ENCODE measurements around the gene MAPK8. TPM values are rescaled to one million over a fixed set of nuclear protein-coding genes. Genes with fewer than 3 reads are reported as not detected.
"Not testable (repeated sequence)": the region's sequence is repeated elsewhere in the genome, so short reads cannot be mapped to it uniquely, and the experiment has no call there.

The MAPK8 gene
- total RNA-seq, 2 donors from 2014 or later, result 29.1 to 36.7 TPM

DNA sequence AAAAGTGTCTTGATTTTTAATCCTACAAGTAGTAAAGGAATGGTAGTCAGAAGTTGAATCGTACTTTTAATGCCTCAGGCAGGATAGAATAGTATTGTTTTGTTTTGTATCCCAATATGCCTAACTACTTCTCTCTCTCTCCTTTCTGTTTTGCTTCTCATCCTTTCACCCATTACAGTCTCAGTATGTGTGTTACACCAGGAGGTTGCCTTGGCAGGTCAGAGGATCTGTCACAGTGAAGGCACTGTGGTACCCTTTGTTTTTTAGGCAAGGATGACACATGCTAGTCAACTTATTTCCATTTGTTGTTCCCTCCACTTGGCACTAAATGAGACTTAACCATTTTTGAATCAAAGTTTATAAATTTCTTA lies 94.4 kb downstream of the MAPK8 start:
- no peak for DNase-seq (ENCODE audit: low spot score)
- intact Hi-C loops (cut with DNase I), result no loop called here

DNA sequence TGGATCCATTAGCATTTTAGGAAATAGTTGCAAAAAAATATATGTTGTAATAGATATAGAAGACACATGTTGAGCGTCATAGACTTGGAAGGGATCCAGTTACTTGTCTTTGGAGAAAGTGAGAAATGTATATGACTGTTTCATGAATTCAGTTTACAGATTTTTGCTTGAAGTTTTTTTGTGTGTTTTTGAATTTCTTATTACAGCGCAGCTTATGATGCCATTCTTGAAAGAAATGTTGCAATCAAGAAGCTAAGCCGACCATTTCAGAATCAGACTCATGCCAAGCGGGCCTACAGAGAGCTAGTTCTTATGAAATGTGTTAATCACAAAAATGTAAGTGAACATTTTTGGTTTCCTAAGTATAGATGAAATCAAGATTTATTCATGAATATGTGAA lies 98.2 kb downstream of the MAPK8 start:
- DNase-seq (ENCODE audit: low spot score), result no peak
- intact Hi-C loops (cut with DNase I), result no loop called here

DNA sequence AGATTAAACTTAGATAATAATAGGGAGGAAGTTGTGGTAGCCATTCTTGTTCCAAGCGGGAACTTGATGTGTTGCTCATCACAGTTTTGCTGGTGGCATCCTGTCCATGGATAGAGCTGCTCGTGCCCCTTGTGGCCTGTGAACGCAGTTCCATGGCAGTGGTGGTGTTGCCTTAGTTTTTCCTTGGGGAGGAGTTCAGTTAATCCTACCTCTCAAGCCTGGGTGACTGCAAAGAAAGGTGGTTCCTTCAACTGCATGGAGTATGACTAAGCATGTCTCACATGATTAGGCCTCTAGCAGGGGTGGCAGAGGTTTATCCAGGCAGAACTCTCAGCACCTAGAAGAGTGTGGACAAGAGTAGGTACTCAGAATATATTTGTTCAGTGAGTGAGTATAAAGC lies 99.7 kb downstream of the MAPK8 start:
- intact Hi-C loops (cut with DNase I), result no loop called here
- no peak for DNase-seq (ENCODE audit: low spot score)

DNA sequence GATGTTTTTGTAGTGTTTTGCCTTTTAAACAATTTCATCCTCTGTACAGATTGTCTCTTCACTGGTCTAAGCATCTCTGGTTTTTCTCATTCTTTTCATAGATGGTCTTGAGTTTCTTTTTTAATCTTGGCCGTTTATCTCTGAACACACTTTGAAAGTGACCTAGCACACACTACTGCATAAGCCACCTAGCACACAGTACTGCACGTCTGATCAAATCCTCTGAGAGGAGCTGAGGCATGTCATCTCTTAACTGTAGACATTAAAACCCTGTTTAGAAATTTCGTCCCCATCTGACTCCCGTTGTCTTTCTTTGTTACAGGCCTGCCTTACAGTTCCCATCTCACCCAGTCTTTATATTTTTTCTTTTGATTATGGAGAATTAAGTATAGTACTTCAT lies 100.2 kb downstream of the MAPK8 start:
- intact Hi-C loops (cut with DNase I), result no loop called here
- DNase-seq (ENCODE audit: low spot score), result no peak

DNA sequence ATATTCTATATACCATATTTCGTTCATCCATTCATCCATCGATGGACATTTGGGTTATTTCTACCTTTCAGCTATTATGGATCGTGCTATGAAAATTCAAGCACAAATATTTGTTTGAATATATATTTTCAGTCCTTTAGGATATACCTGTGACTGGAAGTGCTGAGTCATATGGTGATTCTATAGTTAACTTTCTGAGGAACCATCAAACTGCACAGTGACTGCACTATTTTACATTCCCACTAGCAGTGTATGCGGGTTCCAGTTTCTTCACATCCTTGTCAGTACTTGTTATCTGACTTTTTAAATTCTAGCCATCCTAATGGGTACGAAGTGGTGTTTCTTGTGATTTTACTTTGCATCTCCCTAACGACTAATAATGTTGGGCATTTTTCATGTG lies 104.0 kb downstream of the MAPK8 start:
- intact Hi-C loops (cut with DNase I), result no loop called here
- DNase-seq (ENCODE audit: low spot score), result no peak

DNA sequence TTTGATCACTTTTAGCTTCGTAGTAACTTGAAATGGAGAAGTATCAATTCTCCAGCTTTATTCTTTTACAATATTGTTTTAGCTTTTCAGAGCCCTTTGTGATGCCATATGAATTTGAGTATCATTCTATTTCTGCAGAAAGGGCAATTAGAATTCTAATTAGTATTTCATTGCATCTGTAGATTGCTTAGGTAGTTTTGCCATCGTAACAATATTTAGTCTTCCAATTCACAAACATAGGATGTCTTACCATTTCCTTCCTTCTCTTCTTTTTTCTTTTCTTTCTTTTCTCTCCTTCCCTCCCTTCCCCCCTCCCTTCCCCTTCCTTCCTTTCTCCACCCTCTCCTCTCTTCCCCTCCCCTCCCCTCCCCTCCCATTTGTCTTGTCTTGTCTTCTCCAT lies 105.0 kb downstream of the MAPK8 start:
- DNase-seq (ENCODE audit: low spot score), result no peak
- intact Hi-C loops (cut with DNase I), result no loop called here

DNA sequence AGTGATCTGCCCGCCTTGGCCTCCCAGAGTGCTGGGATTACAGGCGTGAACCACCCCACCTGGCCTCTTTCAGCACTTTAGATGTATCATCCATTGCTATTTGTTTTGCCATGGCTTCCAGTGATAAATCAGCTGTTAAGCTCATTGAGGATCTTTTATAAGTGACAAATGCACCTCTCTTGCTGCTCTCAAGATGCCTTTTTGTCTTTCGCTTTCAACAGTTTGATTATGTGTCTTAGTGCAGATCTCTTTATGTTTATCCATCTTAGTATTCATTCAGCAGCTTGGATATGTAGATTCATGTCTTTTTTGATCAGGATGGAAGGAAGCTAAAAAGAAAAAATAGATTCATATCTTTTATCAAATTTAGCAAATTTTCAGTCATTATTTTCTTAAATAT lies 105.6 kb downstream of the MAPK8 start:
- DNase-seq (ENCODE audit: low spot score), result no peak
- intact Hi-C loops (cut with DNase I), result no loop called here

DNA sequence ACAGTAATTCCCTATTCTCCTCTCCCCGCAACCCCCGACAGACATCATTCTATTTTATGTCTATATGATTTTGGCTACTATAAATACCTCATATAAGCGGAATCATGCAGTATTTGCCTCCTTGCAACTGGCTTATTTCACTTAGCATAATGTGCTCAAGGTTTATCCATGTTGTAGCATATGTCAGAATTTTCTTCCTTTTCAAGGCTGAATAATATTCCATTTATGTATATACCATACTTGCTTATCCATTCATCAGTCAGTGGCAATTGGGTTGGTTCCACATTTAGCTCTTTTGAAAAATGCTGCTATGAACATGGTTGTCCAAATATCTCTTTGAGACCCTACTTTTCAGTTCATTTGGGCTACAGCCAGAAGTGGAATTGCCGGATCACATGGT lies 106.5 kb downstream of the MAPK8 start:
- DNase-seq (ENCODE audit: low spot score), result no peak
- intact Hi-C loops (cut with DNase I), result no loop called here

DNA sequence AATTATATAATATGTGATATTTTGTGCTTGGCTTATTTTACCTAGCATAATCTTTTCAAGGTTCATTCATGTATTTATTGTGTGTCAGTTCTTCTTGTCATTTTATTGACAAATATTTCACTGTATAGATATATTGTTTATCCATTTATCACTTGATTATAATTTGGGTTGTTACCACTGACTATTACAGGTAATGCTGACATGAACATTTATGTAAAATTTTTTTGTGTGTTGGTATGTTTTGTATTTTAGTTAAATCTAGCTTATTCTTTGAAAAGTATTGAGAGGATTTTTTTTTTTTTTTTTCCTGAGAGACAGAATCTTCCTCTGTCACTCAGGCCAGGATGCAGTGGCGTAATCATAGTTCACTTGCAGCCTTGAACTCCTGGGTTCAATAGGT lies 107.7 kb downstream of the MAPK8 start:
- no peak for DNase-seq (ENCODE audit: low spot score)
- intact Hi-C loops (cut with DNase I), result no loop called here

DNA sequence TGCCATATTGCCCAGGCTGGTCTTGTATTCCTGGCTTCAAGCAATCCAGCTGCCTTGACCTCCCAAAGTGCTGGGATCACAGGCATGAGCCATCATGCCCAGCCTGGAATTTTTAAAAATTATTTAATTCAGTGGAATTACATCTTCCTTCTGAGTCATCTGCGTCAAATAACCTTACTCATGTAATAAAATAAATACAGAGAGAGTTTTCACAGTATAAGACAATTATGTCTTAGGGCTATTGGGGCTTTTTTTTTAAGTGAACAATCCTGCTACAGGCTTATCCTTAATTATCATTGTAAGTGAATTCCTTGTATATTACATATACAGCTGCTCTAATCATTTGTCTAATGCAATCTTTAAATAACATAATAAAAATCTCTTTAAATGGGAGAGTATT lies 108.3 kb downstream of the MAPK8 start:
- intact Hi-C loops (cut with DNase I), result no loop called here
- DNase-seq (ENCODE audit: low spot score), result no peak

DNA sequence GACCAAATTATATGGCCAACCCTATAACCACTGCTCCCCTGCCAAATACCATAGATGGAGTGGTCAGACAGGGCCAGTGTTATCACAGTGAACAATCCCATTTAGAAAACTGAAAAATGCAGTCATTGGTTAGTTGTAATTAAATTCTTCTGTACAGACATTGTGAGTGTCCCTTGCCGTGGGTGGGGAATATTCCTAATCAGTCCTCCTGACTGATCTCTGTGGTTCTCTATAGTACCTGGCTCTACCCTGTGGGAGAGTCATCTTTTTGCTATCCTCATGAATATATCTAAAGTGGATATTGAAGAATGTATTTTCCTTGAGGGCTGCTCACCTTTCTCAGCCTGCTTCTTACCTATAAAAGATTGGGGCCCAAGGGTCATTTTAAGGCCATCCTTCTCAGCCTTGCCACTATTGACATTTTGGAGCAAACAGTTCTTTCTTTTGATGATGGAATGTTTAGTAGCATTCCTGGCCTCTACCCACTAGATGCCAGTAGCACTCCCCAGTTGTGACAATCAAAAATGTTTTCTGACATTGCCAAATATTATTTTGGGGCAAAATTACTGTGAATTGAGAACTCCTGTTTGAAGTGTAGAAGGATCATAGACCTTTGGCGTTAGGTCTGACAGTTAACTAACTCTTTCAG lies 110.2 kb downstream of the MAPK8 start:
- no peak for DNase-seq (ENCODE audit: low spot score)
- intact Hi-C loops (cut with DNase I), result no loop called here

DNA sequence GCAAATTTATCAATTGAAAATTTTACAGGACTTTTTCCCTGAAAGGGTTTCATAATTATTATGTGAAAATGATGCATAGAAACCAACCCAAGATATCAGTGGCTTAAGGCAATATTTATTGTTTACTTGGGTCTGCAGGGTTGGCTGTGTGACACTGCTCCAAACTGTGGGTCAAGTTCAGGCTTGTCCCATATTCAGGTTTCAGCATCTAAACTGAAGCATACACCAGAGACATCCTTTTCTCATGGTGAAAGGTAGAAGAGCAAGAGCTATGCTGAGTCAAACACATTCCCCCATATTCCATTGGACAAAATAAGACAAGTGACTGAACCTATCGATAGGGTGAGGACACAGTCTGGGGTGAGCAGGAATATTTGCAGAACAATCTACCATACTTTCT lies 110.9 kb downstream of the MAPK8 start:
- intact Hi-C loops (cut with DNase I), result no loop called here
- DNase-seq (ENCODE audit: low spot score), result no peak

DNA sequence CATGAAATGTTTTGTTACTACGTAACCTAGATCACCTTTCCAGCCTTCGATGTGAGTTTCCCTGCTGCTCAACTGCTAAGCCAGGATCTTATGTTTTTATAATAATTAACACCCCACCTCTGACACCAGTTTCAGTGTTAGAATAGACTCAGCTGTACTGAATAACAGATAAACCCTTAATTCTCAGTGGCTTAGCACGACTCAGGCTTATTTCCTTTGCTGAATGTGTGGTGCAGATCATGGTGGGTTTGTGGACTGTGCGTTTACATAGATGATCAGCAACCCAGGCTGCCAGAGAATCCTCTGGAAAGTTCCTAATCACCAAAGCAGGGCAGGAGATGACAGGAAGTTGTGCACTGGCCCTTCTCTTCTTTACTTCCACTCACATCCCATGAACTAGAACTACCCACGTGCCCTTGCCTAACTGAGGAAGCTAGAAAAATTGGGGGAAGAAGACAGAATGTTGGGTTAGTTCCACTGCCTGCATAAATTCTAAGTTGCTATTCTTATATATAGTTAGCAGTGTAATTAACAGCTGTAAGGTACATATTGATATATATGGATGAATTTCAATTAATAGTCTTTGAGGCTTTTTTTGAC lies 111.8 kb downstream of the MAPK8 start:
- intact Hi-C loops (cut with DNase I), result no loop called here
- DNase-seq (ENCODE audit: low spot score), result no peak

DNA sequence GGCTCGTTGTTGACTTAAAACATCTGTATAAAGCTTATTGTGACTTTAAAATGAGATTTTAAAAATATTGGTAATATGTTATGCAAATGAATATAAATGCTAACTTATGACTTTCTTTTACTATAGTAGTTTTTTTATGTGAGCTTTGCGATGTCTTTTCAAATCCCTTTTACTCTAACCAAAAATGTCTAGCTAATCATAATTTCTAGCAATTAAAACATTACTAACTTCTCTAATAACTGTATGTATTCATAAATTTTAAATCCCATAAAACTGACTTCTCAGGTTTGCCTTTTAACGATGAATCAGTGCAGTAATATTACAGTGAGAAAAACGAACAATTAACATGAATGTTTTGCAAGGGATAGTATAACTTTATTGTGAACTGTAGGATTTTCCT lies 113.2 kb downstream of the MAPK8 start:
- intact Hi-C loops (cut with DNase I), result no loop called here
- DNase-seq (ENCODE audit: low spot score), result no peak

DNA sequence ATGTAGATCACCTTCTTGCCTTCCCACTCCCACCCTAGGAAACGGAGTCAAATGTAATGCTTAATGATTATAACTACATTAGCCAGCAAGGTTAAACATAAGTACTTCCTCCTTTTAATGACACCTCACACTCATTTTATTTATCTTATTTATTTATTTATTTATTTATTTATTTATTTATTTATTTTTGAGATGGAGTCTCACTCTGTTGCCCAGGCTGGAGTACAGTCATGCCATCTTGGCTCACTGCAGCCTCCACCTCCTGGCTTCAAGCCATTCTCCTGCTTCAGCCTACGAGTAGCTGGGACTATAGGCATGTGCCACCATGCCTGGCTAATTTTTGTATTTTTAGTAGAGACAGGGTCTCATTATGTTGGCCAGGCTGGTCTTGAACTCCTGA lies 115.4 kb downstream of the MAPK8 start:
- DNase-seq (ENCODE audit: low spot score); intact Hi-C loops (cut with DNase I): not testable (repeated sequence)

DNA sequence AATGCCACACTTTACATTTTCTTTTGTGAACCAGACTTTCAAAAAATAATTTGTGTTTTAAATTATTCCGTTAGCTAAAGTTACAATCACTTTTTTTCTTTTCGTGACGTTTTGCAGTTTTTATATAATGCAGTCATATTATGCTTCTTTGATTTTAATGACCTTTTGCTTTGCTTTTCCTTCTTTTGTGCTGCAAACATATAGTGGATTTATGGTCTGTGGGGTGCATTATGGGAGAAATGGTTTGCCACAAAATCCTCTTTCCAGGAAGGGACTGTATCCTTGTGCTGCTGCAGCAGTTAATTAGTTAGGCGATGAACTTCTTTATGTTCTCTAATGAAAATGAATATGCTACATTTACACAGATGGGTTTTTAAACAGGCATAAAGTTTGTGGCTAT lies 117.4 kb downstream of the MAPK8 start:
- intact Hi-C loops (cut with DNase I), result no loop called here
- DNase-seq (ENCODE audit: low spot score), result no peak

DNA sequence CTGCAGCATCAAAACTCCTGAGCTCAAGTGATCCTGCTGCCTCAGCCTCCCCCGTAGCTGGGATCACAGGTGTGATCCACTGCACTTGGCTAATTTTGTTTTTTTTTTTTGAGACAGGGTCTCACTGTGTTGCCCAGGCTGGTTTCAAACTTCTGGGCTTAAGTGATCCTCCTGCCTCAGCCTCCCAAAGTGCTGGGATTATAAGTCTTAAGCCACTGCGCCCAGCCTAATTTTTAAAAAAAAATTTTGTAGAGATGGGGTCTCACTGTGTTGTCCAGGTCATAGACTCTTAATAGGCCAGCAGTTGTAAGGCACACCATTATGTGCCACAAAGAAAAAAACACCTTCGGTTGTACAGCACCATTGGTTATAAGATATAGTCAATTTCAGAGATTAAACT lies 122.4 kb downstream of the MAPK8 start:
- intact Hi-C loops (cut with DNase I), result no loop called here
- no peak for DNase-seq (ENCODE audit: low spot score)

DNA sequence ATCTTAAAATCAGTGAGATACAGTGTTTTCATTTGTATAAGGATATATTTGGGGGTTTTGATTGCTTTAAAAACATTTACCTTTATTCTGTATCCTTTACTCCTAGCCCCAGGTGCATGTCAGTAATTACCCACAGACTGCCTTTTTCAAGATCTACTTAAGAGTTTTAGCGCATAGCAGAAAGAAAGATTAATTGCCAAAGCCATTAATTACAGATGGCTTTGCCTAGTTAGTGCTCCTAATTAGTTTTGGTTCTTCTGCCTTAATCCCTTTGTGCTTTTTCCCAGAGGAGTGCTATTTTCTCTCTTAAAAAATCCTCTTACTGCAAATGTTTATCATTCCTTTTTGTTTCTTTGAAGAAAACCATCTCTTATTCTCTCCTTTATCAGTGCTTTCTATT lies 122.8 kb downstream of the MAPK8 start:
- DNase-seq (ENCODE audit: low spot score), result no peak
- intact Hi-C loops (cut with DNase I), result no loop called here

DNA sequence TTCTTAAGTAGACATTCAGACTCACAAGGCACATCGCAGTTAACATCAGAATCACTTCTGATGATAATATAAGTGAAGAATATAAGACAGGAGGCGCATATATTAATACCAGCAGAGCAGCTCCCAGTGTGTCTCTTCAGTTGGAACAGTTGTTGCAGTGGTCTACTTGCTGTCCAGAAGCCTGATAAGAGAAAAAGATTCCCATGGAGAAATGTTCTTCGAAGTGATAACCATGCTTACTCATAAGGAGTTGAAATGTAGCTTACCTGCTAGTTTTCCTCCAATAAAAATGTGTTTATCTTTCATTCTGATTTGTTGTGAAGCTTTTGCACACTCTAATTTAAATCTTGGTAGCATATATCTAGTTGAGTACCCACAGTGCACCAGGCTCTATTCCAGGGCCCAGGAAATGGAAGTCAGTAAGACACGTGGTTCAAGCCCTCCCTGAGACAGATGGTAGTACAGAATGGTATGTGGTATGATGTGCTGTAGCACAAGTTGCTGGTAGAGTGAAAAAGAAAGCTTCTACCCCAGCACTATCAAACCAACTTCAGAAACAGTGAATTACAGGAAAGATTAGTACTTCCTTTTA lies 124.0 kb downstream of the MAPK8 start:
- intact Hi-C loops (cut with DNase I), result loop anchor here in 1 of 2 donors (5.0 kb wide), 1 partner anchor 352 kb away; no protein-coding TSS in a partner anchor
- DNase-seq (ENCODE audit: low spot score), result no peak

DNA sequence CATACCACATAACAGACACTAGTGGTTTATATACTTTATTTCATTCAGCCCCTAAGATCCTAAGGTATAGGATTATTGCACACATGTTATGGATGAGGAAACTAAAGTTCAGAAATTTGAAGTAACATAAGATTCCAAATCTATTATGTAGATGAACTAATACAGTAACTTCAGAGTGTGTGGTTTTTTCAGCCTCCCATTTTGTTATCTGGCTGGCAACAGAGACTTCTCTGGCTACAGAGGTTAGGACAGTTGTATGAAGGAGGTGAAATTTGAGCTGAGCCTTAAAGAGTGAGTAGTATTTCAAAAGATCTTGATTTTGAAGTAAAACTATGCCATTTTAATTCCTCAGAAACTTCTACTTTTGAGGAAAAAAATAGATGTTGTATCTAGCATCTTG lies 125.4 kb downstream of the MAPK8 start:
- intact Hi-C loops (cut with DNase I), result loop anchor here in 1 of 2 donors (5.0 kb wide), 1 partner anchor 350 kb away; no protein-coding TSS in a partner anchor
- no peak for DNase-seq (ENCODE audit: low spot score)

DNA sequence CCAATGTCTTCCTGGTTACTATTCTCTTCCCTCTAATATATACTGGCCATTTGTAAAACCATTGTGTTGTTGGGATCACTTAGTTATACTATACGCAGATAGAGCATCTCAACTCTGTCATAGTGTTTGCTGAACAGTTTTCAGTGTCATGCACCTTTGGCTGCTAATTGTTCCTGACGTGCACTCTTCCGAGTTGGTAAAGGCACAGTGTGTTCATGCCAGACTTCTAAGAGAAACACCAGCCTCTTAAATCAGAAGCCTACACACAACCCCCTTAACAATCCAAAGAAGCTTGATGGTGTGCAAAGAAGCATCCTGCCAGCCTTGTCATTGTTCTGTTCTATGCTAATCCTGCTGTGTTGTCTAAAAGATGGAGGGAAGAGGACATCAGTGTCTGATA lies 131.1 kb downstream of the MAPK8 start:
- DNase-seq (ENCODE audit: low spot score), result no peak
- intact Hi-C loops (cut with DNase I), result no loop called here

Measured in posterior vena cava (tissue), 2 donors.